Nucleus accumbens (tissue), 56 donors: ENCODE data around the gene INA.
"Not testable (repeated sequence)": the region's sequence is repeated elsewhere in the genome, so short reads cannot be mapped to it uniquely, and the experiment has no call there.

Experiments
- DNase-seq, 56 donors: peaks; one replicate each; lab custom pipeline; 2025; lab: John Stamatoyannopoulos, UW

INA gene

GRCh38 chr10:103276896-103277712, at the start of gene INA:
INA (plus strand) TSS chr10:103277138; CDS start chr10:103277212, 74 bp downstream.
- peak in 38 of 56 donors; percentile 13 to 83 (median 53) for DNase-seq

- DNase-seq = no peak
Measured at GRCh38 chr10:103227416-103227815, 49.5 kb upstream of the INA start.

- DNase-seq = no peak
Measured at GRCh38 chr10:103231047-103231551, 45.8 kb upstream of the INA start.

GRCh38 chr10:103232131-103232673, 44.7 kb upstream of the INA start:
- no peak for DNase-seq

- DNase-seq = no peak
Measured at GRCh38 chr10:103232772-103233488, 44.0 kb upstream of the INA start.

DNA sequence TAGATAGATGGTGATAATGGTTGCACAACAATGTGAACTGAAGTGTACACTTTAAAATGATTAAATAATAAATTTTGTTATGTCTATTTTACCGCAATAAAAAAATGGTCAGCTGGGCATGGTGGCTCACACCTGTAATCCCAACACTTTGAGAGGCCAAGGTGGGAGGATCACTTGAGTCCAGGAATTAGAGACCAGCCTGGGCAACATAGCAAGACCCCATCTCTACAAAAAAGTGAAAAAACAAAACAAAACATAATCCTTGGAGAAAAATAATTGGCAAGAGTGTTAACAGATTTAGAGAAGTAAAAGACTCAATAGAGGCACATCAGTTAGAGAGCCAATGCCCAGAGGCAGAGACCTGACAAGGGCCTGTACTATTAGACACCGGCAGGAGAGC, 41.2 kb upstream of the INA start:
- DNase-seq = no peak

DNA sequence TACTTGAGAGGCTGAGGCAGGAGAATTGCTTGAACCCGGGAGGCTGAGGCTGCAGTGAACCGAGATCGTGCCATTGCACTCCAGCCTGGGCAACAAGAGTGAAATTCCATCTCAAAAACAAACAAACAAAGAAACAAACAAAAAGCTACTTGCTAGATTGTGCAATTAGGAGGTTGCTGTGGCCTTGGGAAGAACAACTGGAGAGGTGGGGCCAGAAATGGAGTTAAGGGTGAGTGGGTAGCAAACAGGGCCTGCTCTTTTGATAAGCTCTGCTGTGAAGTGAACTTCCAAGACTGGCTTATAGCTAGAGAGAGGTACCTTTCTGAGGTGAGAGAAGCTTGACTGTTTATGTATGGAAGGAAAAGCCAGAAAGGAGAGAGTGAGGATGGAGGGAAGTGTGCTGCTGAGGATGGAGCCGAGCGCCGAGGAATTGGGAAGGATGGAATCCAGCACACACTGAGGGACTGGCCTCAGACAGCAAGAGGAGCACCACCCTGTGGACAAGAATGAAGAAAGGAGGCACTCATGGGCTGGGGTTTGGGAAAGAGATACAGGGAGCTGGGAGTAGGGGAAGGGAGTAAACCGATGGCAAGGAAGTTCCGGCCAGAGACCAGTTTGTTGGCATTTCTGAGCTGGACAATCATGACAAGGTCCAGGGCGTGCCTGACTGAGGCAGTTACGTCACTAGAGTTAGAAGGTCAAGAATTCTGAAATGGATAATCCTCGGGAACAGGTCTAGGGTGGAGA, 38.3 kb upstream of the INA start:
- DNase-seq = no peak

GRCh38 chr10:103241262-103242011, 35.5 kb upstream of the INA start:
- peak in 16 of 56 donors; percentile 1 to 40 (median 10) for DNase-seq

- peak in 50 of 56 donors; percentile 4 to 84 (median 46) for DNase-seq
Measured at GRCh38 chr10:103244666-103245271, 32.2 kb upstream of the INA start.

DNA sequence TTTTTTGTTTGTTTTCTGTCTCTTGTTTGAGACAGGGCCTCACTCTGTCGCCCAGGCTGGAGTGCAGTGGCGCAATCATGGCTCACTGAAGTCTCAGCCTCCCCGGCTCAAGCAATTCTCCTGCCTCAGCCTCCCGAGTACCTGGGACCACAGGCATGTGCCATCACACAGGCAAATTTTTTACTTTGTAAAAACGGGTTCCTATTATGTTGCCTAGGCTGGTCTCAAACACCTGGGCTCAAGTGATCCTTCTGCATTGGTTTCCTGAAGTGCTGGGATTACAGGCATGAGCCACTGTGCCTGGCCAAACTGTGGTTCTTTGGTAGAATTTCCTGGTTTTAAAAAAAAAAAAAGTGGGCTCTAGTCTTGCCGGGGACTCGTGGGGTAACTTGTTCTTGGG, 31.4 kb upstream of the INA start, which contains the start of gene RPEL1:
Gene RPEL1, plus strand, starts transcription at position 301 of the 400 bp plus-strand sequence. CDS start 110 bp downstream, outside the sequence.
- DNase-seq = not testable (repeated sequence)

- DNase-seq = no peak
Measured at GRCh38 chr10:103246324-103246723, 30.6 kb upstream of the INA start.

DNA sequence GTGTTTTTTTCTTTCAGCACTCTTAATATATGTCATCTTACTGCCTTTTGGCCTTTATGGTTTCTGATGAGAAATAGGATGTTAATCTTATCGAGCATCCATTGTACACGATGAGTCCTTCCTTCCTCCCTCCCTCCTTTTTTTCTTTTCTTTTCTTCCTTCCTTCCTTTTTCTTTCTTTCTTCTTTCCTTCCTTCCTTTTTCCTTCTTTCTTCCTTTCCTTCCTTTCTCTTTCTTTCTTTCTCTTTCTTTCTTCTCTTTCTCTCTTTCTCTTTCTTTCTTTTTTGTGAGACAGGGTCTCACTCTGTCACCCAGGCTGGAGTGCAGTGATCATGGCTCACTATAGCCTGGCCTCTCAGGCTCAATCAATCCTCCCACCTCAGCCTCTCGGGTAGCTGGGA, 22.8 kb upstream of the INA start:
- no peak for DNase-seq

GRCh38 chr10:103254538-103255325, 22.2 kb upstream of the INA start:
- DNase-seq = peak in 9 of 56 donors; percentile 4 to 63 (median 28)

- no peak for DNase-seq
Measured at GRCh38 chr10:103256613-103257012, 20.3 kb upstream of the INA start.

- DNase-seq = no peak
Measured at GRCh38 chr10:103257812-103258211, 19.1 kb upstream of the INA start.

DNA sequence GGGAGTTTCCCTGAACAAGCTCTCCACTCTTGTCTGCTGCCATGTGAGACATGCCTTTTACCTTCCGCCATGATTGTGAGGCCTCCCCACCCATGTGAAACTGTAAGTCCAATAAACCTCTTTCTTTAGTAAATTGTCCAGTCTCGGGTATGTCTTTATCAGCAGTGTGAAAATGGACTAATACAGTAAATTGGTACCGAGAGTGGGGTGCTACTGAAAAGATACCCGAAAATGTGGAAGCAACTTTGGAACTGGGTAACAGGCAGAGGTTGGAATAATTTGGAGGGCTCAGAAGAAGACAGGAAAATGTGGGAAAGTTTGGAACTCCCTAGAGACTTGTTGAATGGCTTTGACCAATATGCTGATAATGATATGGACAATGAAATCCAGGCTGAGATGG, 18.0 kb upstream of the INA start:
- DNase-seq = not testable (repeated sequence)

DNA sequence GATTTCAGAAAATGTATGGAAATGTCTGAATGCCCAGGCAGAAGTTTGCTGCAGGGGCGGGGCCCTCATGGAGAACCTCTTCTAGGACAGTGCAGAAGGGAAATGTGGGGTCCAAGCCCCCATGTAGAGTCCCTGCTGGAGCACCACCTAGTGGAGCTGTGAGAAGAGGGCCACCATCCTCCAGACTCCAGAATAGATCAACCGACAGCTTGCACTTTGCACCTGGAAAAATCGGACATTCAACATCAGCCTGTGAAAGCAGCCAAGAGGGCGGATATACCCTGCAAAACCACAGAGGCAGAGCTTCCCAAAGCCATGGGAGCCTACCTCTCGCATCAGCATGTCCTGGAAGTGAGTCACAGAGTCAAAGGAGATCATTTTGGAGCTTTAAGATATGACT, 16.9 kb upstream of the INA start:
- no peak for DNase-seq

GRCh38 chr10:103262229-103262628, 14.7 kb upstream of the INA start:
- DNase-seq = no peak
